Stimulated activated naive CD4-positive, alpha-beta T cell treated with Interleukin-2 at 50 U/mL for 16 hours (primary cell): Measurements from ENCODE around the gene FN3K.

Experiments
- DNase-seq: peaks from one replicate; lab custom pipeline; 2025; lab: John Stamatoyannopoulos, UW

FN3K gene

DNA sequence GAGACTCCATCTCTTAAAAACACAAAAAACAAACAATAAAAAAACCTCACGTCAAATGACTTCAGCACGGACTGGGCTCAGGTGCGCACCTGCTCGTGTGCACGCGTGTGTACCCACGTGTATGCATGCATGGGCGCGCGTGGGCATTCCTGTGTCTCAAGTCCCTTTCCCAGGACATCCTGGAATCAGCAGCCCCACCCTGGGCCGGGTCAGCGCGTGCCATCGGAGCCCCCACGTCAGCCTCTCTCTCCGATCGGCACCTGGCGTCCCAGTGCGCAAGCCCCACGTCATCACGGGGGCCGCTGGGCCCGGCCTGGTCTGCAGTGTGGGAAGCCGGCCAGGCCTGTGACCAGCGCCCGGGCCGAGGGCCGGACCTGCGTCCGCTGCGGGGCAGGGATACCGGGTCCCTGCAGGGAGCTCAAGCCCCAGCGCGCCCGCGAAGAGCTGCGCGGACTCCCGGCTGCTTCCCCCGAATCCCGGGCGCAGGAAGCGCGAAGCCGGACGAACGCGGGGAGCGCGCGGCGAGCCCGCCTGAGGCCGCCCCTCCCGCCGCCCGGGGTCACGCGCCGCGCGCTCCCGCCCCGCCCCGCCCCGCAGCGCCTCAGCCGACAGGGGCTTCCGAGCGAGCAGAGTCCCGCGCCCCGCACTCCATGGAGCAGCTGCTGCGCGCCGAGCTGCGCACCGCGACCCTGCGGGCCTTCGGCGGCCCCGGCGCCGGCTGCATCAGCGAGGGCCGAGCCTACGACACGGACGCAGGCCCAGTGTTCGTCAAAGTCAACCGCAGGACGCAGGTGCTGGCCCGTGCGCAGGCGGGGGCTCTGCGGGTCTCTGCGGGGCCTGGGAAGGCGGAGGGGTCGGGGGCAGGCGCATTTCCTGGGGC is at the start of gene FN3K:
TSS of gene FN3K (plus strand) at position 629 of the 880 bp plus-strand sequence. CDS start at position 651, 22 bp downstream.
- no peak for DNase-seq

DNA sequence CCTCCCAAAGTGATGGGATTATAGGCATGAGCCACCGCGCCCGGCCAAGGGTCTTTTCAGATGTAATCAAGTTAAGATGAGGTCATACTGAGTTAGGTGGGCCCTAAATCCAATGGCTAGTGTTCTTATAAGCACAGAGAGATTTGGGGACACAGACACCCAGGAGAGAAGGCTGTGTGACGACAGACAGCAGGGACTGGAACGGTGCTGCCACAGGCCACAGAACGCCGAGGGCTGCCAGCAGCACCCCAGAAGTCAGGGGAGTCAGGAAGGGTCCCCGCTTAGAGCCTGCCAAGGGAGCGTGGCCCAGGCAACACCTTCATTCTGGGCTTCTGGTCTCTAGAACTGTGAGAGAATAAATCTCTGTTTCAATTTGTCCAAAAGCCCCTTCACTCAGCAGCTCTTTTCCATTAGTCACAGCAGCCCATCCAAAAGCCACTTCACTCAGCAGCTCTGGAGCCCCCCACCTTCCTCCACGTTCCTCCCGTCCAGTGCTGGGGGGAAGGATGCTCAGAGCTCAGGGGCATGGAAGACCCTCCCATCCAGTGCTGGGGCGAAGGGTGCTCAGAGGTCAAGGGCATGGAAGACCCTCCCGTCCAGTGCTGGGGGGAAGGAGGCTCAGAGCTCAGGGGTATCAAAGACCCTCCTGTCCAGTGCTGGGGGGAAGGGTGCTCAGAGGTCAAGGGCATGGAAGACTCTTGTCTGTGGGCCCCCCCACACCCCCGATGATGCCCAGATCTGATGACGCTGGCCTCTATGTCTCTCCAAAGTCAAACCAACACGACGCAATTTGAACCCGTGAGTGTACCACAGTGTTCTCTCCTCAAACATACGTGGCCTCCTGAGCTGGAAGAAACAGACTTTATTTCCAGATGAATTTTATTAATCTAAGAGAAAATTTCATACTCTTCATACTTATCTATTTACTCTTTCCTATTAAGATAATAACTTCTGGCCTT is 48.8 kb upstream of the FN3K start:
- no peak for DNase-seq

DNA sequence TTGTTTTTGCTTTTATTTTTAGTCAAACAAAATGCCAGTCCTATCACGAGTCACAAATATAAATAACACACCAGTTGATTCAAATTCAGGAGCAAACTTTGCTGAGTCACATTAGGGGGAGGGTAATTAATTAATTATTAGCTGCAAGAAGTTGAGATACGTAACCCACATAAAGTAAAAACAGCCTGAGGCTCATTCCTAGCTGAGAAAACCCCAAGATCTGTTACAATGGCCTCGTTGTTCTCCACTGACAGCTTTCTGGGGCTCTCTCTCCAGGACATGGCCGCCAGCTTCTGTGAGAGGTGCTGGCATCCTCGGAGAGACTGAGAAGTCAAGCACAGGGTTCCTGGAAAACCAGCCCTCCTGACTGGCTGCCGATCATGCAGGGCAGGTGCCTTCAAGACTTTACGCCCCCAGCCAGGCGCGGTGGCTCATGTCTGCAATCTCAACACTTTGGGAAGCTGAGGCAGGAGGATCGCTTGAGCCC is 48.0 kb upstream of the FN3K start:
- no peak for DNase-seq

DNA sequence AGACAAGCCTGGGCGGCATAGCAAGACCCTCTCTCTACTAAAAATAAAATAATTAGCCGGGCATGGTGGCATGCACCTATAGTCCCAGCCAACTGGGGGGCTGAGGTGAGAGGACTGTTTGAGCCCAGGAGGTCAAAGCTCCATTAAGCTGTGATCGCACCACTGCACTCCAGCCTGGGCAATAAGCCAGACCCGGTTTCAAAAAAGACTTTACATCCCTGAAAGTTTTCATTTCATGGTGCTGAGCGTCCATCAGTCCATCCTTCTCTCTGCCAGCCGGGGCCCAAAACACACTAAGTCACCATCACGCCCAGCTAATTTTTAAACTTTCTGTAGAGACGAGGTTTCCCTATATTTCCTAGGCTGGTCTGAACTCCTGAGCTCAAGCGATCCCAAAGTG is 47.5 kb upstream of the FN3K start:
- no peak for DNase-seq

DNA sequence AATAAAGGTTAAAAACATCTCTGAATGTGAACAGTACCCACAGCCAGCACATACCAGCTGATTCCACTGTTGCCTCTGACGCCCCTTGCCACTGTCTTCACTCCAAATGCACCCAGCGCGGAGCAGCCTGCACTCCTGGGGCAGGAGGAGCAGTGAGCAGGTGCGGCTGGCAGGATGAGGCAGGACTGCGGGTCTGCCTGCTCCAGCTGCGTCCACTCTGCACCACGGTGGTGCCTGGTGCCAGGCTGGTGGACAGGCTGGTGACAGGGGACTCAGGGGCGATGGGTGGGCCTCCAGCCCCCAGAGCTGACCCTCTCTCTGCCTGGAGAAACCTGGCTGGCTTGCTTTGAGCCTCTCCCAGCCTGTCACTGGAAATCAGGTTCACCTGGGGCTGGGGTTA is 46.3 kb upstream of the FN3K start:
- DNase-seq, result no peak

DNA sequence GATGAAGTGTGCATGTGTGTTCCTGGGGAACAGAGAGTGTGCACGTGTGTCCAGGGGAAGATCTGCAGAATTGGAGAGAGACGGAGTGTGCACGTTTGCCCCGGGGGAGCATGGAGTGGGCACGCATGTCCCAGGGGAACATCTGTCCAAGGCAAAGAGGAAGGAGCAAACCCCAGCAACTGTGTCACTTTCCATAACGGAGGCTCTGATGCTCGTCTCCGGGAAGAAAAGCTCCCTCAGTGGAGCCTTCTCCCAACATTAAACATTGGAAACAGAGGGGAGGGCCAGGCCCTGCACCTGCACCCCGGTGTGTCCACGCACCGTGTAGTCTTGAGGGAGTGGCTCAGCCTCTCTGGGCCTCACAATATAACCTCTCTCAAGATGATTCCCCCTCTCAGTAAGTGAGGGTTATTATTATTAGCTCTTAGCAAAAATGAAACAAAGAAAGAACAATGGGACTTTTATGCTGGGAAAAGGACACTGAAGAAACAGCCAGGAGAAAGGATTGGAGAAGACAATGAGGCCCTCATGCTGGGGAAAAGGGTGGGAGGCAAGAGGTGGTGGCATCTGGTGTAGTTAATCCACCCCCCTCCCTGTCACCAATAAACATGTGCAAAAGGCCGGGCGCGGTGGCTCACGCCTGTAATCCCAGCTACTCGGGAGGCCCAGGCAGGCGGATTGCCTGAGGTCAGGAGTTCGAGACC is 44.5 kb upstream of the FN3K start:
- DNase-seq, result no peak

DNA sequence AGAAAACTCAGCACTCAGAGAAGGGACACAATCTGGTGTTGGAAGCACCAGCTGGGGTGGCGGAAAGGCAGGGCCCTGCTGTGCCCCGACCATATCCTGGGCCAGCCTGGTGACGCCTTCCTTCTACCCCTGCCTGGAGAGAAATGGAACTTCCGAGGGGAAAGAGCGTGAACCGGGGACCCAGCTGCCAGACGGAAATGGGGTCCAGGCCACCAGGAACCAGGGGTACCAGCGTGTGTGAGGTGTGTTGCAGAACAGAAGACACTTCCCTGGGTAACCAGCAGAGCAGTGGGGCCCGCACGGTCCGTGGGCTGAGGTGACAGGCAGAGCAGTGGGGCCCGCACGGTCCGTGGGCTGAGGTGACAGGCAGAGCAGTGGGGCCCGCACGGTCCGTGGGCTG is 43.7 kb upstream of the FN3K start:
- no peak for DNase-seq

DNA sequence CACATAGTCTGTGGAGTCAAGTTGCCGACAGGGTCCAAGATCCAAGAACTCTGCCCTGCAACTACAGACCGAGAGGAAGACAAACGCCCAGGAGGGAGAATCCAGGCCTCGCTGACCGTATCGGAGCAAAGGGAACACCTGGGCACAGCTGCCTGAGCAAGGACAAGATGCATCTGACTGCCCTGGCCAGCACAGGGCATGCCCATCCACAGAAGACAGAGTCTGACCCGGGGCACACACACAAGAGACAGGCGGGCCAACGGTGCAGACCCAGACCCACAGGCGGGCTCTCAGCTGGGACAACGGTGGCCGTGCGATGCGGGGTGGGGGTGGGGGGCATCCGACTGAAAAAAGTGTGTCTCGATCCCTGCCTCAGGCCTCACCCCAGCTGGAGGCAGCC is 43.1 kb upstream of the FN3K start:
- DNase-seq, result no peak

DNA sequence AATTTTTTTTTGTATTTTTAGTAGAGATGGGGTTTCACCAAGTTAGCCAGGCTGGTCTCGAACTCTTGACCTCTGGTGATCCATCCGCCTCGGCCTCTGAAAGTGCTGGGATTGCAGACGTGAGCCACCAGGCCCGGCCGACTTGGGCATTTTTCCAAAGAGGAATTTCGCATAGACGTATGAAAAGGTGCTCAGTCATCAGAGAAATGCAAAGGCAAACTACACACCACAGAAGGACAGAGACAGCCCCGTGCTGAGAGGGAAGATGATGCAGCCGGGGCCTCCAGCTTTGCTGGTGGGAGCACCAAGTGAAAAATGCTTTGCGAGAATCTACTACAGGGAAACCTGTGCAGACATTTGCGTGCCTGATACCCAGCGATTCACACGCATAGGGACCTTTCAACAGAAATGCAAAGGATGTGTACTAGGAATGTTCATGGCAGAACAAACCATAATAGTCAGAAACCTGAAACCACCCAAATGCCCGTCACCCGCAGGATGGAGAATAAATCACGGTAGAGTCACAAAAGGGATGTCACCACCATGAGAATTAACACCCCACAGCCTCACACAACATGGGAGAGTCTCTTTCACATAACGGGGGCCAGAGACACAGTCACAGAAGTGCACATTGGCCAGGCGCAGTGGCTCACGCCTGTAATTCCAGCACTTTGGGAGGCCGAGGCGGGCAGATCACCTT is 42.1 kb upstream of the FN3K start:
- no peak for DNase-seq

DNA sequence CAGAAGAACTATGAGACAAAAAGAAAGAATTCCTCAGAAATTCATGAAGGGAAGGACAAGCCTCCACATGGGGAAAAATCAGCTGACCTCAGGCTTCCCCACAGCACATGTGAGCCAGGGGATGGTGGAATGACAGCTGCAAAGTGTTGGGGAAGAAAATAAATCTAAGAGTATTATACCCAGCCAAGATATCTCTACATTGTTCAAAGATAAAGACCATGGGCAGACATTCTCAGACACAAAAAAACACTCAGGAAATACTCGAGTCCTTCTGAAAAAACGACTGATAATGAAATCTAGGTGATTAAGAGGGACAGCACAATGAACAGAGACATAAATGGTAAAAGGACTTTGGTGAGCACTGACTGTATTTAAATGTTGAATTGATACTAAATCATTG is 40.8 kb upstream of the FN3K start:
- DNase-seq, result no peak

DNA sequence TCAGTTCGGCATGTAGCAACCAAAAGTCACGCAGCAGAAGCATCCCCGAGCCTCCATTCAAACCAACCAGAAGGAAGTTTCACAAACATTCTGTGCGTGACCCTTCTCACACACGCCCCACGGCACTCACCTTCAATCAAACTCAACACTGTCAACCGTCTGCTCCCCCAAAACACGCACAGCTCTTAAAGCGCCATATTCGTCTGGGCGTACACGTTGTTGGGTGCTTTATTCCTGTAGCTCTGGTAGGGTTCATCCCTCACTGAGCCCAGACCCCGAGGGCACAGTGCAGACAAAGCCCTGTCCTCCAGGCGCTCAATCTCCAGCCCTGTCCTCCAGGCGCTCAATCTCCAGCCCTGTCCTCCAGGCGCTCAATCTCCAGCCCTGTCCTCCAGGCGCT is 39.2 kb upstream of the FN3K start:
- no peak for DNase-seq

DNA sequence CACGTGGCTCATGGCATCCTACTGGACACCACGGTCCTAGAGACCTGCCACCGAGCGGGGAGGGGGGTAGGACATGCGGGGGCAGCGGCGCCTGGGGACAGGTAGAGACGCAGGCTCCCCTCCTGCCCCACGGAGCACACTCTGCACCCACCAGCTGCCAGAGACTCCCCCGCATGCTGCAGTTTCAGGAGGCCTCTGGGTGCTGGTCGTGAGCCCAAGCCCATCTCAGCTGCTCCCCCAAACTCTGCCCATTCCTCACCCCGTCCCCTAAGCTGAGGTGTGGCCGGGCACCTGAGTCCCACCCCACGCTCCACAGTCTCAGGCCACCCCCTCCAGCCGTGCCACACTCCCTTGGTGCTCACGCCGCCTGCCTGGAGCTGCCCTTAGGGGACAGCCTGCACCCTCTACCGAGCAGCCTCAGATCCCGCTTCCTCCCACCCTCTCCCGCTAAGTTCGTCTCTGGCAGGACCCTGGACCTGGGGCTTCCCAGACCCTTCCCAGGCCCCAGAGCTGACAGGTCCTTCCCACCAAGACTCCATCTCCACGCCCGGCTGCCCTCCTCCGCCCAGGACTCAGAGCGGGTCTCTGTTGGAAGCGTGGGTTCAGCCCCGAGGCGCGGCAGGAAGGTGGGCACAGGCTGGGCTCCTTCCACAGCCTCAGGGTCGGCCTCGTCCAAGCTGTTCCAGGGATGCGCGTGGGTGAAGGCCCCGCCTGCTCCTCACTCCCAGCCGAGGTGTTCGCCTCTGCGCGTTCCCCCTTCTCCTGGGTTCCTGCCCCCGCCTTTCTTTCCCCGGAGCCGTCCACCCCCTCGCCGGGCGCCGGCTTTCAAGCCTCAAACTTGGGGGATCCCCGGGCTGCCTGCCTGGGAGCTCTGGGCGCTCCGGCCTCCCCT is 38.3 kb upstream of the FN3K start:
- no peak for DNase-seq

DNA sequence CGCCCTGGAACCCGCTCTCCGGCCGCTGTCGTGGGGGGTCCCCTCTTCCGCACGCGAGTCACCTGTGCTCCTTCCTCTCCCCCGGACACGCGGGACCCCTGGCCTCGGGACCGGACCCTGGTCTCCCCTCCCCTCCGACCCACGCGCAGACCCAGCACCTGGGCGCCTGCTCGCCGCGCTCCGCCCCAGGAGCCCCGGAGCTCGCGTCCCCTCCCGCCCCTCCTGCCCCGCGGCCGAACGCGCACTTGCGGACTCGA is 37.7 kb upstream of the FN3K start:
- no peak for DNase-seq

DNA sequence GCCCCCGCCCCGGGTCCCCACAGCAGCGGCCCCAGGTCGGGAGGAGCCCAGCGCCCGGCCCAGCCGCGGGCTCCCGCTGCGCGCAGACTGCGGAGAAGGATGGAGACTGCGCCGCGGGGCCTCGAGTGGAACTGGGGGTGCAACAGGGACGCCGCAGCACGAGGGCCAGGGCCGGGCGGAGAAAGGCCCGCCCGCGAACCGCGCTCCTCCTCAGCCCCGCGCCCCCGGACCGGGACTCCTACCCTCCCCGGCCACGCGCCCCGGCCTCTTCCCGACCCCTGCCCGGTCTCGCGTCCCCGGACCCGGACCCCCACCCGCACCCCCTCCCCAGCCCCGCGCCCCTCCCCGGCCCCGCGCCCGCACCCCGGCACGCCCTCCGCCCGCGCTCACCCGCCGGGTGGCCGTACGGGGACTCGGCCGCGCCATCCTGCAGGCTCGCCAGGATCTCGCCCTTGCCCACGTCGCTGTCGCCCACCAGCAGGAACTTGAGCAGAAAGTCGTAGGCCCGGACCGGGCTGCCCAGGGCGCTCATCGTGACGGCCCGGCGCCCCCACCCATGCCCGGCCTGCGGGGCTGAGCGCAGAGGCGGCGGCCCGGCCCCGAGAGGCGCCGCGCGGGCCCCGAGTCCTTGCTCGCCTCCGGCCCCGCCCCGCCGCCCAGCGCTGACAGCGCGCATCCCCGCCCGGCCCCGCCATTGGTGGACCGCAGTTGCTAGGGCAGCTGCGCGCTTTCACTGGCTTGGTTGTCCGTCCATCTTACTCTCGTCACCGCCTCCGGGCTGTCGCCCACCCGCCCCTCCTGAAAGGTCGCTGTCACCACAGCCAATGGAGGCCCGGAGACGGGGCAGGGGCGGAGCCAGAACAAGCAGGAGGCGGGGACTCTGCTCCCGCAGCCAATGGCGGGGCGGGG is 37.1 kb upstream of the FN3K start, which contains the start of gene RAB40B:
TSS of gene RAB40B (minus strand) at position 634 of the 909 bp plus-strand sequence. CDS start at position 532, 102 bp downstream.
- peak; percentile 99 for DNase-seq

DNA sequence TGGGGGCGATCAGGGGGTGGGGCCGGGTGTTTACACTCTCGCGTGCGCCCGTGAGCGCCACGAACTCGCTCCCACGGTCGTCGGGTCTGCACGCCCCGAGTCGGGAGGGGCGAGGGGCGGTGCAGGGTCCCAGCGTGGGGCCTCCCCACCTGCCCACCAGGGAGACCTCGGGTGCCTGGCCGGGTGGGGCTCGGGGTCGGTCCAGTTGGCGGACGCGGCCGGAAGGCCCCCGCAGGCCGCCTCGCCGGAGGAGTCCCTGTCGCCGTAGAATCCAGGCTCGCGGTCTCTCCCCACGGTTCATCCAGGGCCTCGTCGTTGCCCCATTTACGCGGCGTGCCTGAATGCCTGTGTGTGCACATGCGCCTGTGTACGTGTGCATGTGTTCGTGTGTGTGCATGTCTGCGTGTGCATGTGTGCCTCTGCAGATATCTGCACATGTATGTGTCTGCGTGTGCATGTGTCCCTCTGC is 36.4 kb upstream of the FN3K start:
- DNase-seq, result no peak

DNA sequence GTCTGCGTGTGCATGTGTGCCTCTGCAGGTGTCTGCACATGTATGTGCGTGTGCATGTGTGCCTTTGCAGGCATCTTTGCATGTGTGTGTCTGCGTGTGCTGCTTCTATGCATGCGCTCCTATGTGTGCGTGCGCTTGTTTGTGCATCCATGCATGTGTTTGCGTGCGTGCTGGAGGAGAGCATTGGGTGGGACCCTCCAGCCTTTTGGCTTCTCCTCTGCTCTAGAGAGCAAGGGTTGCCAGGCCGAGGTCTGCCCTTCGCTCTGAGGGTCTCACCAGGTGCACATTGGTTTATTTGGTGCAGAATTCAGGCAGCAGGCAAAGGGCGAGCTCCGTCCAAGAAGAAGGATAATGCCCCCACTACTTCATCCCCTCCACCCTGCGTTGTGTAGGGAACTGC is 35.9 kb upstream of the FN3K start:
- no peak for DNase-seq

DNA sequence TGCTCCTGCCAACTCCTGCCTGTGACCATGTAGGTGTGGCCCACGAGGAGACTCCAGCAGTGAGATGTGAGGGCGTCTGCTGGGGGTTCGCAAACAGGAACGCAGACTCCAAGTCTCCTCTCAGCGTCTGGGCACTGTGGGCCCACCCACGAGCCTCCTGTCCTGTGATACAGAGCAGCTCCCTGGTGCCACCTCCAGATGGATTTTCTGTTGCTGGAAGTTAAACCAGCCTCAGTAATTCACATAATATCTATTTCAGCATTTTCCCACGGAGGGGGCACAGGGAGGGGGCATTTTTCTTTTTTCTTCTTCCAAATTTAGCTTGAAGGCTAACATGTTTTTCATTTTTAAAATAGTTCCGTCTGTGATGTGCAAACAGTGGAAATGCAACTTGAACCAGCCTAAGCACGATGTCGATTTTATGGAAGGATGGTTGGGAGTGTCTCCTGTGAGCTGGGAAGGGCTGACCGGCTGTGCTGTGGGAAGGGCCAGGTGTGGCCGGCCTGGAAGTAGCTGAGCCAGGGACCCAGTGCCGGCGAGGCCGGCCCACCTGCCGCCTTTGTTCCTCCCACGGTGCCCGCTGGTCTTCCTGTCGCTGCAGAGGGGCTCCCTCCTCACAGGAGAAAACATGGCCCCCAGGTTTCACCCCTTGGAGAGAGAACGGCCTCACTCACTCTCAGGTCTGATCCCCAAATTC is 33.0 kb upstream of the FN3K start:
- no peak for DNase-seq

DNA sequence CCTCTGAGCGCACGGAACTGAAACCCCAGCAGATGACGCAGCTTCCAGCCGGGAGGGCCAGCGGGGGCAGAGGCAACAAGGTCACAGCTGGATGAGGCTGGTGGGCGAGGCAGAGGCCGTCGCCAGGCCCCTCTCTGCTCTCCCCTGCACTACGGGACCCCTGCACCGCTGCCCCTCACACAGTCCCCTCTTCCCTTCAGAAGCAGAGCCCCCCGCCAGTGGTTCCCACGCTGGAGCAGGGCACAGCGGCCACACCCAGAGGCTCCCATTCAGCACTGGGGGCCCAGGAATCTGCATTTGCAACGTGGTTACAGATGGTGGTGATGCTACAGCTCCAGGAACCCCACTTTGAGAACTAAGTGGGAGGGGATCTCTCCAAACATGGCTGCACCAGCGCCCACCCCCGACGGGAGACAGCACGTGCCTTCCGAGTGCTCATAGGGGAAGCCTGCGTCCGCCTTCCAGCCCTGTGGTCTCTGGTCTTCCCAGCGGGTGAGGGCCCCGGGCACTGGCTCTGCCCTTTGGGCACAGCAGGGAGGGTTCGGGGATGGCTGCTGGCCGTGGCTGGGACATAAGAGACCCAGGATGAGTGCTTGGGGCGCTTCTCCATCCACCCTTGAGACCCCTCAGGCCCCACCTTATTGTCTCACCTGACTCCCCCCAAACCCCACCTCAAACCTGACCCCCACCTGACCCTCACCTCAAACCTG is 32.2 kb upstream of the FN3K start:
- no peak for DNase-seq
